Upper lobe of left lung (tissue), 6 donors: ENCODE measurements around the gene CAP2. TPM values are rescaled to one million over a fixed set of nuclear protein-coding genes. Genes with fewer than 3 reads are reported as not detected.
A peak's percentile ranks its signal among the peaks of the same experiment; 100 is the strongest.

ENCODE experiments used
- ATAC-seq, 2 donors: fragments of 200-7000 bp; cut with Tn5 transposase; one replicate each; pipeline ENCODE4 v1.9.1; 2022; ENCODE audit warnings: mild to moderate bottlenecking in 2 of 2, moderate library complexity in 2 of 2; ENCODE audit not compliant: low FRiP score in 2 of 2
- DNase-seq, 2 donors: peaks; one replicate each; pipeline ENCODE4 v3.0.0-alpha.2; 2019 to 2020
- H3K27ac ChIP-seq, 4 donors: fragments of 200-600 bp; sonication (generic); one replicate each; pipeline ENCODE4 v1.5.1; 2016 to 2019
- H3K27me3 ChIP-seq, 4 donors: fragments of 200-600 bp; sonication (generic); one replicate each; pipeline ENCODE4 v1.5.1; 2017 to 2019
- H3K36me3 ChIP-seq, 4 donors: fragments of 200-600 bp; sonication (generic); one replicate each; pipeline ENCODE4 v1.5.1; 2016 to 2019
- H3K4me1 ChIP-seq, 4 donors: fragments of 200-600 bp; sonication (generic); one replicate each; pipeline ENCODE4 v1.5.1; 2018 to 2019
- H3K4me3 ChIP-seq, 4 donors: fragments of 200-600 bp; sonication (generic); one replicate each; pipeline ENCODE4 v1.5.1; 2017 to 2019; ENCODE audit warnings: mild to moderate bottlenecking in 2 of 4, moderate library complexity in 1 of 4
- H3K9me3 ChIP-seq, 4 donors: fragments of 200-600 bp; sonication (generic); one replicate each; pipeline ENCODE4 v1.5.1; 2018 to 2019
- CTCF ChIP-seq, 6 experiments: fragments of 450-650 bp in 4 of 6; fragments of 200-600 bp in 2 of 6; sonication (generic) in 2 of 6; IDR thresholded peaks; one replicate each; pipeline ENCODE4 v1.5.1; 2016 to 2019; ENCODE audit warnings: antibody characterized with exemption in 6 of 6
- EP300 ChIP-seq, 4 donors: sonication (generic); formaldehyde crosslinking; IDR thresholded peaks; one replicate each; pipeline ENCODE4 v1.5.1; 2017; ENCODE audit warnings: antibody characterized with exemption in 4 of 4, control low read depth in 2 of 4
- POLR2A ChIP-seq, 4 donors: fragments of 450-650 bp; IDR thresholded peaks; one replicate each; pipeline ENCODE4 v1.5.1; 2016 to 2017; ENCODE audit warnings: antibody characterized with exemption in 4 of 4, mild to moderate bottlenecking in 2 of 4
- POLR2AphosphoS5 ChIP-seq, 2 donors: sonication (generic); formaldehyde crosslinking; IDR thresholded peaks; one replicate each; pipeline ENCODE4 v1.5.1; 2017; ENCODE audit warnings: antibody characterized with exemption in 2 of 2
- WGBS, 2 donors: methylation state at CpG; one replicate each; pipeline ENCODE4 v1.1.5; 2017 to 2018; 5-methylcytosine and 5-hydroxymethylcytosine counted together
- total RNA-seq, 6 donors: library from RNA; depleted of rRNA in 4 of 6; stranded (reverse); fragments of >200 nt in 4 of 6; gene quantifications; one replicate each; pipeline versions ENCODE4 v1.1.0 to v1.2.1, GENCODE V29; 2016 to 2021
- donor health status: DM: no; HTN: no; CAD: no; lungs with moderate emphysema.
- donor health status: DM: no; HTN: yes; CAD: no; lungs with severe emphysema.

CAP2 gene
- total RNA-seq, 6 donors from 2014 or later = 0.55 to 6.5 (median 4.3) TPM

- 86 to 91% methylated on average over 4 of the region's 4 CpGs for WGBS, 2 donors
- TF ChIP-seq EP300 (IDR thresholded peaks at IDR 0.05) = no peak
- no peak for TF ChIP-seq CTCF (IDR thresholded peaks at IDR 0.05)
- TF ChIP-seq POLR2AphosphoS5 (IDR thresholded peaks at IDR 0.05) = no peak
- TF ChIP-seq POLR2A (IDR thresholded peaks at IDR 0.05) = no peak
- ATAC-seq = no peak
- H3K9me3 ChIP-seq = no peaks in the 10 kb centered on the region
- peaks cover 0 to 13% (median 9%) of the 10 kb centered on the region in 4 donors for H3K4me1 ChIP-seq
- peak in 1 of 2 donors; percentile 27 for DNase-seq
- H3K27ac ChIP-seq = no peak overlapping the region
- no peak overlapping the region for H3K4me3 ChIP-seq
- H3K27me3 ChIP-seq = no peaks in the 10 kb centered on the region
- H3K36me3 ChIP-seq = no peaks in the 10 kb centered on the region
Measured at GRCh38 chr6:17486680-17487079, 93.3 kb downstream of the CAP2 start.

GRCh38 chr6:17490724-17491123, 97.3 kb downstream of the CAP2 start:
- 53 to 60% methylated on average over 4 of the region's 4 CpGs for WGBS, 2 donors
- H3K36me3 ChIP-seq = no peaks in the 10 kb centered on the region
- TF ChIP-seq POLR2AphosphoS5 (IDR thresholded peaks at IDR 0.05) (no peak), POLR2A (IDR thresholded peaks at IDR 0.05) (no peak), EP300 (IDR thresholded peaks at IDR 0.05) (no peak), CTCF (IDR thresholded peaks at IDR 0.05) (no peak)
- ATAC-seq = no peak
- no peaks in the 10 kb centered on the region for H3K27me3 ChIP-seq
- H3K4me1 ChIP-seq = peaks cover 6 to 13% (median 9%) of the 10 kb centered on the region in 4 donors
- peak overlapping the region; percentile 52 to 73 (median 66) for H3K27ac ChIP-seq
- no peak overlapping the region for H3K4me3 ChIP-seq
- no peaks in the 10 kb centered on the region for H3K9me3 ChIP-seq
- DNase-seq = no peak

- DNase-seq (peak in 1 of 2 donors; percentile 22), ATAC-seq (peak in 1 of 2 donors; percentile 52)
- no peak overlapping the region for H3K4me3 ChIP-seq
- peak; percentile 76 to 81 for TF ChIP-seq POLR2AphosphoS5 (IDR thresholded peaks at IDR 0.05)
- peak; percentile 71 to 98 (median 92) for TF ChIP-seq EP300 (IDR thresholded peaks at IDR 0.05)
- TF ChIP-seq CTCF (IDR thresholded peaks at IDR 0.05) = no peak
- no peaks in the 10 kb centered on the region for H3K9me3 ChIP-seq
- no peaks in the 10 kb centered on the region for H3K27me3 ChIP-seq
- 39 to 47% methylated on average over 10 of the region's 10 CpGs for WGBS, 2 donors
- peak overlapping the region; percentile 52 to 83 (median 66) for H3K27ac ChIP-seq
- H3K36me3 ChIP-seq = no peaks in the 10 kb centered on the region
- peaks cover 6 to 13% (median 9%) of the 10 kb centered on the region in 4 donors for H3K4me1 ChIP-seq
Measured at GRCh38 chr6:17491416-17492142, 98.2 kb downstream of the CAP2 start.

- ATAC-seq = no peak
- WGBS, 2 donors = 47 to 58% methylated on average over 6 of the region's 6 CpGs
- no peaks in the 10 kb centered on the region for H3K9me3 ChIP-seq
- no peak overlapping the region for H3K4me3 ChIP-seq
- peaks cover 6 to 13% (median 9%) of the 10 kb centered on the region in 4 donors for H3K4me1 ChIP-seq
- no peaks in the 10 kb centered on the region for H3K27me3 ChIP-seq
- H3K36me3 ChIP-seq = no peaks in the 10 kb centered on the region
- H3K27ac ChIP-seq = peak overlapping the region; percentile 41 to 83 (median 73)
- DNase-seq = no peak
- TF ChIP-seq CTCF (IDR thresholded peaks at IDR 0.05) = no peak
- no peak for TF ChIP-seq POLR2AphosphoS5 (IDR thresholded peaks at IDR 0.05)
- TF ChIP-seq POLR2A (IDR thresholded peaks at IDR 0.05) = no peak
- TF ChIP-seq EP300 (IDR thresholded peaks at IDR 0.05) = no peak
Measured at GRCh38 chr6:17492350-17492749, 99.0 kb downstream of the CAP2 start.

GRCh38 chr6:17493286-17493685, 99.9 kb downstream of the CAP2 start:
- Histone ChIP-seq H3K9me3 (no peaks in the 10 kb centered on the region), H3K4me3 (no peak overlapping the region), H3K36me3 (no peaks in the 10 kb centered on the region), H3K27ac (no peak overlapping the region), H3K27me3 (no peaks in the 10 kb centered on the region), H3K4me1 (peaks cover 6 to 13% (median 9%) of the 10 kb centered on the region in 4 donors)
- WGBS, 2 donors = 48 to 70% methylated on average over 2 of the region's 2 CpGs
- ATAC-seq (no peak), DNase-seq (no peak)
- no peak for TF ChIP-seq EP300 (IDR thresholded peaks at IDR 0.05)
- TF ChIP-seq POLR2AphosphoS5 (IDR thresholded peaks at IDR 0.05) = no peak
- TF ChIP-seq CTCF (IDR thresholded peaks at IDR 0.05) = no peak
- TF ChIP-seq POLR2A (IDR thresholded peaks at IDR 0.05) = no peak
